Cardiac fibroblast (primary cell): ENCODE data around the gene KIRREL3.
A peak's percentile ranks its signal among the peaks of the same experiment; 100 is the strongest.

ENCODE experiments used
- DNase-seq, 2 donors: peaks; one replicate each; pipeline versions ENCODE4 v3.0.0 to v3.0.0-alpha.2; 2010; ENCODE audit warnings: low read depth in 2 of 2
- H3K4me3 ChIP-seq, 2 donors: replicated peaks in 1 of 2; 1 replicate in 1 of 2; 2 replicates in 1 of 2; pipeline ENCODE4 v1.5.1; 2011; ENCODE audit warnings: low read depth in 2 of 2, low read length in 2 of 2, mild to moderate bottlenecking in 2 of 2, moderate library complexity in 1 of 2
- CTCF ChIP-seq: IDR thresholded peaks from one replicate; pipeline ENCODE4 v1.5.1; 2011; ENCODE audit warnings: low read depth, mild to moderate bottlenecking, low read length, inconsistent platforms

KIRREL3 gene

GRCh38 chr11:127000291-127000968 lies at the start of gene KIRREL3:
TSS of gene KIRREL3 (minus strand) at chr11:127000770.
- no peak for DNase-seq
- peak within 1 kb of the TSS; percentile 26 to 52 for H3K4me3 ChIP-seq
- no peak for TF ChIP-seq CTCF

- H3K4me3 ChIP-seq: no peak overlapping the region
- DNase-seq: no peak
- TF ChIP-seq CTCF: no peak
Measured at GRCh38 chr11:127050186-127050585, 49.6 kb upstream of the KIRREL3 start.

GRCh38 chr11:127049486-127049885 lies 48.9 kb upstream of the KIRREL3 start:
- no peak overlapping the region for H3K4me3 ChIP-seq
- TF ChIP-seq CTCF: no peak
- DNase-seq: no peak

GRCh38 chr11:127044535-127044934 lies 44.0 kb upstream of the KIRREL3 start:
- H3K4me3 ChIP-seq: no peak overlapping the region
- DNase-seq: no peak
- no peak for TF ChIP-seq CTCF

- no peak for TF ChIP-seq CTCF
- H3K4me3 ChIP-seq: no peak overlapping the region
- DNase-seq: peak in 1 of 2 donors; percentile 3
Measured at GRCh38 chr11:127042445-127042844, 41.9 kb upstream of the KIRREL3 start.

- no peak overlapping the region for H3K4me3 ChIP-seq
- DNase-seq: no peak
- TF ChIP-seq CTCF: no peak
Measured at GRCh38 chr11:127039591-127039990, 39.0 kb upstream of the KIRREL3 start.

GRCh38 chr11:127037596-127037995 lies 37.0 kb upstream of the KIRREL3 start:
- H3K4me3 ChIP-seq: no peak overlapping the region
- no peak for DNase-seq
- TF ChIP-seq CTCF: no peak
